Stimulated activated CD8-positive, alpha-beta memory T cell treated with anti-CD3 and anti-CD28 coated beads, Interleukin-7, amount 100 ng/mL, for 4 hours (primary cell): ENCODE measurements around the gene CD300H.

Experiments used
- DNase-seq, 2 donors: peaks; one replicate each; pipeline ENCODE4 v3.0.0-alpha.2; 2020; ENCODE audit warnings: low read depth in 2 of 2

The CD300H gene

GRCh38 chr17:74549343-74549742, 18.0 kb downstream of the CD300H start:
- DNase-seq = no peak

- DNase-seq = no peak
Measured at GRCh38 chr17:74547736-74548135, 19.6 kb downstream of the CD300H start.

- DNase-seq = no peak
Measured at GRCh38 chr17:74547264-74547663, 20.0 kb downstream of the CD300H start.

GRCh38 chr17:74546586-74546985, 20.7 kb downstream of the CD300H start:
- no peak for DNase-seq

GRCh38 chr17:74545843-74546230, 21.5 kb downstream of the CD300H start, which contains the start of gene CD300C:
Gene CD300C, minus strand, starts transcription at chr17:74546115. Its CDS starts 333 bp downstream, at chr17:74545782.
- no peak for DNase-seq

GRCh38 chr17:74544991-74545842, 22.1 kb downstream of the CD300H start:
- DNase-seq = no peak

GRCh38 chr17:74543891-74544760, 23.2 kb downstream of the CD300H start:
- DNase-seq = no peak

GRCh38 chr17:74543406-74543805, 23.9 kb downstream of the CD300H start:
- DNase-seq = no peak

- no peak for DNase-seq
Measured at GRCh38 chr17:74542727-74543383, 24.5 kb downstream of the CD300H start.

- no peak for DNase-seq
Measured at GRCh38 chr17:74542166-74542565, 25.1 kb downstream of the CD300H start.

- DNase-seq = no peak
Measured at GRCh38 chr17:74541176-74542111, 25.9 kb downstream of the CD300H start.

- DNase-seq = no peak
Measured at GRCh38 chr17:74539281-74539820, 28.0 kb downstream of the CD300H start.

- DNase-seq = no peak
Measured at GRCh38 chr17:74536890-74537289, 30.4 kb downstream of the CD300H start.

- DNase-seq = no peak
Measured at GRCh38 chr17:74532115-74532514, 35.2 kb downstream of the CD300H start.

- DNase-seq = no peak
Measured at GRCh38 chr17:74531231-74531761, 36.0 kb downstream of the CD300H start, which contains the start of gene CD300LB. Gene CD300LB, minus strand, starts transcription at chr17:74531475. Its CDS starts 125 bp downstream, at chr17:74531350.

- DNase-seq = no peak
Measured at GRCh38 chr17:74530831-74531150, 36.5 kb downstream of the CD300H start.

GRCh38 chr17:74529243-74529642, 38.1 kb downstream of the CD300H start:
- DNase-seq = no peak

GRCh38 chr17:74528491-74529199, 38.7 kb downstream of the CD300H start:
- no peak for DNase-seq

- no peak for DNase-seq
Measured at GRCh38 chr17:74527756-74528155, 39.6 kb downstream of the CD300H start.

- DNase-seq = no peak
Measured at GRCh38 chr17:74527081-74527480, 40.2 kb downstream of the CD300H start.
